Subcutaneous adipose tissue (tissue), 4 donors: ENCODE data around the gene ZNF562. TPM values are rescaled to one million over a fixed set of nuclear protein-coding genes. Genes with fewer than 3 reads are reported as not detected.

Source experiments
- CTCF ChIP-seq: fragments of 450-650 bp; IDR thresholded peaks from one replicate; pipeline ENCODE4 v1.5.1; 2016; ENCODE audit warnings: low read depth, mild to moderate bottlenecking, control low read depth, antibody characterized with exemption, moderate library complexity
- total RNA-seq, 4 donors: library from RNA; depleted of rRNA; stranded (reverse); fragments of >200 nt; gene quantifications; one replicate each; pipeline ENCODE4 v1.1.0, GENCODE V29; 2016

Gene ZNF562
- total RNA-seq, 4 donors from 2014 or later, result 21.8 to 27.7 (median 23.1) TPM

- TF ChIP-seq CTCF, result no peak
These were observed 52.4 kb downstream of the ZNF562 start for GRCh38 chr19:9622531-9622930.

GRCh38 chr19:9621156-9622037 lies 53.5 kb downstream of the ZNF562 start, which contains the start of gene ZNF561:
Gene ZNF561, minus strand, starts transcription at chr19:9621232. Its CDS starts 1,776 bp downstream, at chr19:9619456.
- no peak for TF ChIP-seq CTCF

- no peak for TF ChIP-seq CTCF
These were observed 54.1 kb downstream of the ZNF562 start for GRCh38 chr19:9620842-9621155.

GRCh38 chr19:9615844-9616243 lies 59.1 kb downstream of the ZNF562 start:
- TF ChIP-seq CTCF, result no peak

- no peak for TF ChIP-seq CTCF
These were observed 64.3 kb downstream of the ZNF562 start for GRCh38 chr19:9610484-9611113.

GRCh38 chr19:9608912-9609311 lies 66.0 kb downstream of the ZNF562 start:
- no peak for TF ChIP-seq CTCF

GRCh38 chr19:9597027-9597426 lies 77.9 kb downstream of the ZNF562 start:
- TF ChIP-seq CTCF, result no peak
